ENCODE results near the gene NPBWR2.
"Not testable (repeated sequence)": the region's sequence is repeated elsewhere in the genome, so short reads cannot be mapped to it uniquely, and the experiment has no call there.

DNA sequence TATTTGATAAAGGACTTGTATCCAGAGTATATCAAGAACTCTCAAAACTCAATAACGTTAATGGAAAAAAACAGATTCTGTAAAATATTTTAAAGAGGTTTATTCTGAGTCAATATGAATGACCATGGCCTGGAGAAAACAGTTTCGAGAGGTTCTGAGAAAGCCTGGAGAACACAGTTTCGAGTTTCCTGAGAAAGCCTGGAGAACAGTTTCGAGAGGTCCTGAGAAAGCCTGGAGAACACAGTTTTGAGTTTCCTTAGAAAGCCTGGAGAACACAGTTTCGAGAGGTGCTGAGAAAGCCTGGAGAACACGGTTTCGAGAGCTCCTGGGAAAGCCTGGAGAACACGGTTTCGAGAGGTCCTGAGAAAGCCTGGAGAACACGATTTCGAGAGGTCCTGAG is 15.6 kb upstream of the NPBWR2 start:
- TF ChIP-seq, protein P1, sequence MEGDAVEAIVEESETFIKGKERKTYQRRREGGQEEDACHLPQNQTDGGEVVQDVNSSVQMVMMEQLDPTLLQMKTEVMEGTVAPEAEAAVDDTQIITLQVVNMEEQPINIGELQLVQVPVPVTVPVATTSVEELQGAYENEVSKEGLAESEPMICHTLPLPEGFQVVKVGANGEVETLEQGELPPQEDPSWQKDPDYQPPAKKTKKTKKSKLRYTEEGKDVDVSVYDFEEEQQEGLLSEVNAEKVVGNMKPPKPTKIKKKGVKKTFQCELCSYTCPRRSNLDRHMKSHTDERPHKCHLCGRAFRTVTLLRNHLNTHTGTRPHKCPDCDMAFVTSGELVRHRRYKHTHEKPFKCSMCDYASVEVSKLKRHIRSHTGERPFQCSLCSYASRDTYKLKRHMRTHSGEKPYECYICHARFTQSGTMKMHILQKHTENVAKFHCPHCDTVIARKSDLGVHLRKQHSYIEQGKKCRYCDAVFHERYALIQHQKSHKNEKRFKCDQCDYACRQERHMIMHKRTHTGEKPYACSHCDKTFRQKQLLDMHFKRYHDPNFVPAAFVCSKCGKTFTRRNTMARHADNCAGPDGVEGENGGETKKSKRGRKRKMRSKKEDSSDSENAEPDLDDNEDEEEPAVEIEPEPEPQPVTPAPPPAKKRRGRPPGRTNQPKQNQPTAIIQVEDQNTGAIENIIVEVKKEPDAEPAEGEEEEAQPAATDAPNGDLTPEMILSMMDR (IDR thresholded peaks at IDR 0.05): not testable (repeated sequence)
- TF ChIP-seq POLR2A (IDR thresholded peaks at IDR 0.05): not testable (repeated sequence)
